Measurements from ENCODE around the gene GNAT3. TPM values are rescaled to one million over a fixed set of nuclear protein-coding genes. Genes with fewer than 3 reads are reported as not detected.

GNAT3 gene
- total and polyA plus RNA-seq, 2 of the 8 experiments (the other 6 are each of a cell fraction or from before 2014, with no cell fraction given), result not detected

DNA sequence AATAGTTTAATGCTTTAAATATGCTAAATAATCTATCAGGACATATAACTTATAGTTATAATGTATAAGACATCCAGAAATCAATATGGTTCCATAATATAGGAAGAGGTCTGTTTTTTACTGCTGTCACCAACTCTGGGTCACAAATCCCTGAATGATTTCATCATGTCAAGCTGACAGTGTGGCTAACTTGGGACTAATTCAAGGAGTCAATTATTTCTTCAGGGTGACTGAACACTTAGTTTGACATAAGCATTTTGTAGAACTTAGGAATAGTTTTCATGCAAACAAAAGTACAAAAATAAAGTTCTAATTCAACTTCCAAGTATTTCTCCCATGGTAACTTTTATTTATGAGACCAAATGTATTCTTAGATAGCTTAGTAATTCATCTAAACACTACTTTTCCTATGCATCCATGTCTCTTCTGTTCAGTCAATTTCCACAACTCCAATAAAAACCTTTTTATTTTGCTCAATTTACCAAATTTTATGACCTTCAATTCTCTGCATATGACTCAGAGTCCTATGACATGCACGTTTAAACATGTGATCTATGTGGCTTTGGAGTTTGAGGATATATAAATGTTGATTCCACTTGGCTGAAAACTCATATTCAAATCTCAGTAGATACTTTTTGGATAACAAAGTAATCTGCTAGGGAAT, 40.3 kb upstream of the GNAT3 start:
- WGBS, 2 experiments (ENCODE audit: extremely low coverage in 1 of 2, insufficient coverage in 1 of 2, insufficient read length in 1 of 2, insufficient replicate concordance in 2 of 2, low coverage in 1 of 2, low lambda C conversion rate in 2 of 2, missing lambda C conversion rate in 1 of 2), result 83% methylated on average over 1 of the region's 1 CpG; no CpG with 5 or more reads in 1 of the 2 experiments
- Histone ChIP-seq H2BK5ac (ENCODE audit: low read depth, low read length) (no peak overlapping the region), H3K4me3 (ENCODE audit: extremely low read depth in 1 of 4, insufficient read depth in 2 of 4, low read depth in 3 of 4, low read length in 4 of 4) (no peak overlapping the region), H2BK12ac (ENCODE audit: low read depth, low read length) (no peak overlapping the region), H3K4me2 (ENCODE audit: insufficient read depth in 1 of 2, low read depth in 2 of 2, low read length in 2 of 2) (no peak overlapping the region), H3K56ac (replicated peaks; ENCODE audit: insufficient read length, low read depth, low read length) (no peak overlapping the region), H2BK20ac (ENCODE audit: low read length) (no peak overlapping the region), H3K27me3 (replicated peaks in 1 of 4; ENCODE audit: control insufficient read depth in 3 of 4, extremely low read depth in 1 of 4, insufficient read depth in 3 of 4, low read length in 3 of 4) (no peaks in the 10 kb centered on the region), H3K9ac (replicated peaks in 1 of 4; ENCODE audit: extremely low read depth in 1 of 4, low read depth in 3 of 4, low read length in 3 of 4) (no peak overlapping the region), H3K23me2 (ENCODE audit: low read depth, low read length) (no peaks in the 10 kb centered on the region), H4K20me1 (replicated peaks in 1 of 2; ENCODE audit: control insufficient read depth in 1 of 2, insufficient read depth in 2 of 2, low read length in 2 of 2) (no peaks in the 10 kb centered on the region), H3K23ac (ENCODE audit: insufficient read length) (no peak overlapping the region), H4K5ac (ENCODE audit: insufficient read length, low read depth, low read length) (no peak overlapping the region), H2AFZ (ENCODE audit: low read length) (no peak overlapping the region), H4K8ac (ENCODE audit: extremely low read depth, insufficient read depth, low read length) (no peak overlapping the region), H3K79me1 (ENCODE audit: low read depth, low read length) (no peaks in the 10 kb centered on the region), H3K14ac (ENCODE audit: insufficient read length) (no peak overlapping the region), H3K18ac (ENCODE audit: extremely low read depth, low read length) (no peak overlapping the region), H2BK15ac (ENCODE audit: low read length) (no peak overlapping the region), H3K27ac (ENCODE audit: low read depth, low read length) (no peak overlapping the region), H2BK120ac (replicated peaks; ENCODE audit: low read depth, low read length) (no peak overlapping the region), H3K9me3 (ENCODE audit: insufficient read depth in 2 of 2, low read depth in 1 of 2, low read length in 1 of 2) (no peaks in the 10 kb centered on the region), H3K79me2 (ENCODE audit: control insufficient read depth in 1 of 2, insufficient read depth in 2 of 2, low read length in 2 of 2) (no peaks in the 10 kb centered on the region), H2AK5ac (ENCODE audit: low read depth, low read length) (no peak overlapping the region), H3K4ac (replicated peaks; ENCODE audit: insufficient read length, low read depth, low read length) (no peak overlapping the region), H4K91ac (replicated peaks; ENCODE audit: insufficient read length, low read length) (no peak overlapping the region), H3K4me1 (replicated peaks in 1 of 4; ENCODE audit: control insufficient read depth in 3 of 4, insufficient read depth in 4 of 4, low read length in 3 of 4) (no peaks in the 10 kb centered on the region), H3K36me3 (ENCODE audit: control insufficient read depth in 2 of 4, insufficient read depth in 4 of 4, low read length in 3 of 4) (no peaks in the 10 kb centered on the region)
- no peak for TF ChIP-seq MAFK (IDR thresholded peaks at IDR 0.05; ENCODE audit: low read depth, low read length)
- no peak for TF ChIP-seq POLR2A (IDR thresholded peaks at IDR 0.05; ENCODE audit: control extremely low read depth in 1 of 2, low read depth in 2 of 2, low read length in 2 of 2)
- TF ChIP-seq, protein P1, sequence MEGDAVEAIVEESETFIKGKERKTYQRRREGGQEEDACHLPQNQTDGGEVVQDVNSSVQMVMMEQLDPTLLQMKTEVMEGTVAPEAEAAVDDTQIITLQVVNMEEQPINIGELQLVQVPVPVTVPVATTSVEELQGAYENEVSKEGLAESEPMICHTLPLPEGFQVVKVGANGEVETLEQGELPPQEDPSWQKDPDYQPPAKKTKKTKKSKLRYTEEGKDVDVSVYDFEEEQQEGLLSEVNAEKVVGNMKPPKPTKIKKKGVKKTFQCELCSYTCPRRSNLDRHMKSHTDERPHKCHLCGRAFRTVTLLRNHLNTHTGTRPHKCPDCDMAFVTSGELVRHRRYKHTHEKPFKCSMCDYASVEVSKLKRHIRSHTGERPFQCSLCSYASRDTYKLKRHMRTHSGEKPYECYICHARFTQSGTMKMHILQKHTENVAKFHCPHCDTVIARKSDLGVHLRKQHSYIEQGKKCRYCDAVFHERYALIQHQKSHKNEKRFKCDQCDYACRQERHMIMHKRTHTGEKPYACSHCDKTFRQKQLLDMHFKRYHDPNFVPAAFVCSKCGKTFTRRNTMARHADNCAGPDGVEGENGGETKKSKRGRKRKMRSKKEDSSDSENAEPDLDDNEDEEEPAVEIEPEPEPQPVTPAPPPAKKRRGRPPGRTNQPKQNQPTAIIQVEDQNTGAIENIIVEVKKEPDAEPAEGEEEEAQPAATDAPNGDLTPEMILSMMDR (IDR thresholded peaks at IDR 0.05; ENCODE audit: control extremely low read depth in 1 of 3, insufficient read depth in 1 of 3, low read depth in 1 of 3, low read length in 3 of 3), result no peak
- DNase-seq (ENCODE audit: low read depth in 1 of 2, low spot score in 2 of 2) (no peak), FAIRE-seq (no peak)
- CTCF ChIA-PET (ENCODE audit: partially characterized antibody), result no interaction called here
- POLR2A ChIA-PET (ENCODE audit: partially characterized antibody), result no interaction called here

Data from H1 (cell line).